ENCODE data around the gene RGS7. TPM values are rescaled to one million over a fixed set of nuclear protein-coding genes. Genes with fewer than 3 reads are reported as not detected.
"Not testable (repeated sequence)": the region's sequence is repeated elsewhere in the genome, so short reads cannot be mapped to it uniquely, and the experiment has no call there.

RGS7 gene
- total and polyA plus RNA-seq, 7 donors, result 0.04 TPM; not detected in 6

GRCh38 chr1:240985081-240985480, 371.9 kb downstream of the RGS7 start:
- no peak overlapping the region for H3K27ac ChIP-seq
- DNase-seq (no peak), ATAC-seq (no peak)
- intact Hi-C loops (cut with DNase I), result no loop called here
- no peak overlapping the region for H3K4me3 ChIP-seq
- 79 to 86% (median 84%) methylated on average over 5 of the region's 5 CpGs for WGBS, 3 donors
- TF ChIP-seq CTCF (IDR thresholded peaks at IDR 0.05), result no peak
- H3K4me1 ChIP-seq, result no peaks in the 10 kb centered on the region
- no peaks in the 10 kb centered on the region for H3K9me3 ChIP-seq
- no peaks in the 10 kb centered on the region for H3K36me3 ChIP-seq (ENCODE audit: insufficient read depth in 1 of 2, low read depth in 1 of 2)
- no peaks in the 10 kb centered on the region for H3K27me3 ChIP-seq (ENCODE audit: insufficient read depth in 3 of 3, low read length in 2 of 3)

GRCh38 chr1:240980342-240980741, 376.7 kb downstream of the RGS7 start:
- no peaks in the 10 kb centered on the region for H3K36me3 ChIP-seq (ENCODE audit: insufficient read depth in 1 of 2, low read depth in 1 of 2)
- H3K27me3 ChIP-seq (ENCODE audit: insufficient read depth in 3 of 3, low read length in 2 of 3), result no peaks in the 10 kb centered on the region
- no peak overlapping the region for H3K27ac ChIP-seq
- H3K4me3 ChIP-seq, result no peak overlapping the region
- intact Hi-C loops (cut with DNase I), result no loop called here
- DNase-seq (no peak), ATAC-seq (no peak)
- 35 to 53% (median 45%) methylated on average over 1 of the region's 1 CpG for WGBS, 3 donors
- no peaks in the 10 kb centered on the region for H3K9me3 ChIP-seq
- TF ChIP-seq CTCF (IDR thresholded peaks at IDR 0.05), result no peak
- no peaks in the 10 kb centered on the region for H3K4me1 ChIP-seq

GRCh38 chr1:240976685-240977084, 380.3 kb downstream of the RGS7 start:
- Histone ChIP-seq H3K27me3 (ENCODE audit: insufficient read depth in 3 of 3, low read length in 2 of 3) (no peaks in the 10 kb centered on the region), H3K4me1 (no peaks in the 10 kb centered on the region), H3K4me3 (no peak overlapping the region), H3K9me3 (no peaks in the 10 kb centered on the region), H3K36me3 (ENCODE audit: insufficient read depth in 1 of 2, low read depth in 1 of 2) (no peaks in the 10 kb centered on the region), H3K27ac (no peak overlapping the region)
- intact Hi-C loops (cut with DNase I), result no loop called here
- DNase-seq (no peak), ATAC-seq (no peak)
- 86 to 97% (median 87%) methylated on average over 1 of the region's 1 CpG for WGBS, 3 donors
- no peak for TF ChIP-seq CTCF (IDR thresholded peaks at IDR 0.05)

- TF ChIP-seq CTCF (IDR thresholded peaks at IDR 0.05), result no peak
- Histone ChIP-seq H3K9me3 (no peaks in the 10 kb centered on the region), H3K27ac (no peak overlapping the region), H3K4me1 (no peaks in the 10 kb centered on the region), H3K27me3 (ENCODE audit: insufficient read depth in 3 of 3, low read length in 2 of 3) (no peaks in the 10 kb centered on the region), H3K36me3 (ENCODE audit: insufficient read depth in 1 of 2, low read depth in 1 of 2) (no peaks in the 10 kb centered on the region), H3K4me3 (no peak overlapping the region)
- DNase-seq (no peak), ATAC-seq (no peak)
- intact Hi-C loops (cut with DNase I), result no loop called here
- WGBS, 3 donors, result 77 to 83% (median 79%) methylated on average over 3 of the region's 3 CpGs
Observed at GRCh38 chr1:240973875-240974274, 383.1 kb downstream of the RGS7 start.

GRCh38 chr1:240972059-240972458, 384.9 kb downstream of the RGS7 start:
- H3K4me1 ChIP-seq; H3K4me3 ChIP-seq; intact Hi-C loops (cut with DNase I); ATAC-seq; DNase-seq; H3K27ac ChIP-seq; H3K36me3 ChIP-seq (ENCODE audit: insufficient read depth in 1 of 2, low read depth in 1 of 2); H3K27me3 ChIP-seq (ENCODE audit: insufficient read depth in 3 of 3, low read length in 2 of 3); H3K9me3 ChIP-seq: not testable (repeated sequence)
- WGBS, 3 donors, result 96% methylated on average over 3 of the region's 4 CpGs

Measured in psoas muscle (tissue), 8 donors.